Peyer's patch (tissue), 4 donors: ENCODE results near the gene WDHD1.

Experiments
- CTCF ChIP-seq, 6 experiments: fragments of 450-650 bp in 4 of 6; fragments of 200-600 bp in 2 of 6; sonication (generic) in 1 of 6; IDR thresholded peaks; one replicate each; pipeline ENCODE4 v1.5.1; 2017 to 2019; ENCODE audit warnings: antibody characterized with exemption in 6 of 6, mild to moderate bottlenecking in 3 of 6, moderate library complexity in 1 of 6
- POLR2A ChIP-seq, 2 donors: fragments of 450-650 bp; IDR thresholded peaks; one replicate each; pipeline ENCODE4 v1.5.1; 2017; ENCODE audit warnings: antibody characterized with exemption in 2 of 2, mild to moderate bottlenecking in 2 of 2, moderate library complexity in 2 of 2

DNA sequence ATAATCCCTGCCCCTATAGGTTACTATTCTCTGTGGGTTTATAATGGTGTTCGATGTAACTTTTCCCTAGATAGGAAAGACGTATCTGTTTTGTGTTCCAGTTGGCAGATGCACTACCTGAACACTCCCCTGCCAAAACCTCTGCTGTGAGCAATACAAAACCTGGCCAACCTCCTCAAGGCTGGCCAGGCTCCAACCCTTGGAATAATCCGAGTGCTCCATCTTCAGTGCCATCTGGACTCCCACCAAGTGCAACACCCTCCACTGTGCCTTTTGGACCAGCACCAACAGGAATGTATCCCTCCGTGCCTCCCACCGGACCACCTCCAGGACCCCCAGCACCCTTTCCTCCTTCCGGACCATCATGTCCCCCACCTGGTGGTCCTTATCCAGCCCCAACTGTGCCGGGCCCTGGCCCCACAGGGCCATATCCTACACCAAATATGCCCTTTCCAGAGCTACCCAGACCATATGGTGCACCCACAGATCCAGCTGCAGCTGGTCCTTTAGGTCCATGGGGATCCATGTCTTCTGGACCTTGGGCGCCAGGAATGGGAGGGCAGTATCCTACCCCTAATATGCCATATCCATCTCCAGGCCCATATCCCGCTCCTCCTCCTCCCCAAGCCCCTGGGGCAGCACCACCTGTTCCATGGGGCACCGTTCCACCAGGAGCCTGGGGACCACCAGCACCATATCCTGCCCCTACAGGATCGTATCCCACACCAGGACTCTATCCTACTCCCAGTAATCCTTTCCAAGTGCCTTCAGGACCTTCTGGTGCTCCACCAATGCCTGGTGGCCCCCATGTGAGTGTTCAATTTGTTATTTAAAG lies 35.8 kb upstream of the WDHD1 start:
- TF ChIP-seq CTCF (IDR thresholded peaks at IDR 0.05), result no peak
- TF ChIP-seq POLR2A (IDR thresholded peaks at IDR 0.05), result no peak
